ENCODE data around the gene TTLL11. TPM values are rescaled to one million over a fixed set of nuclear protein-coding genes. Genes with fewer than 3 reads are reported as not detected.

TTLL11 gene
- total RNA-seq, 4 donors from 2014 or later: 7.4 to 14.7 (median 11.0) TPM

- H3K4me3 ChIP-seq: no peak overlapping the region
- intact Hi-C loops (cut with DNase I; ENCODE audit: low total_unique reads): no loop called here
Measured at GRCh38 chr9:121822093-121823085, 270.7 kb downstream of the TTLL11 start.

GRCh38 chr9:121821326-121821725 is 271.8 kb downstream of the TTLL11 start:
- intact Hi-C loops (cut with DNase I; ENCODE audit: low total_unique reads): no loop called here
- no peak overlapping the region for H3K27ac ChIP-seq
- H3K4me3 ChIP-seq: no peak overlapping the region
- H3K9me3 ChIP-seq: no peaks in the 10 kb centered on the region
- no peaks in the 10 kb centered on the region for H3K36me3 ChIP-seq
- no peak for DNase-seq
- TF ChIP-seq POLR2A (IDR thresholded peaks at IDR 0.05): no peak
- no peak for TF ChIP-seq CTCF (IDR thresholded peaks at IDR 0.05)
- no peaks in the 10 kb centered on the region for H3K27me3 ChIP-seq
- peaks cover 0 to 5% of the 10 kb centered on the region in 2 donors for H3K4me1 ChIP-seq

More at GRCh38 chr9:121822093-121823085, 270.7 kb downstream of the TTLL11 start:
- H3K27ac ChIP-seq: no peak overlapping the region
- DNase-seq: no peak
- no peak for TF ChIP-seq POLR2A (IDR thresholded peaks at IDR 0.05)
- TF ChIP-seq CTCF (IDR thresholded peaks at IDR 0.05): no peak
- no peaks in the 10 kb centered on the region for H3K36me3 ChIP-seq
- H3K9me3 ChIP-seq: no peaks in the 10 kb centered on the region
- peaks cover 0 to 5% of the 10 kb centered on the region in 2 donors for H3K4me1 ChIP-seq
- no peaks in the 10 kb centered on the region for H3K27me3 ChIP-seq

GRCh38 chr9:121820286-121821005 is 272.7 kb downstream of the TTLL11 start:
- H3K4me3 ChIP-seq: no peak overlapping the region
- H3K27ac ChIP-seq: no peak overlapping the region
- no peaks in the 10 kb centered on the region for H3K9me3 ChIP-seq
- H3K36me3 ChIP-seq: no peaks in the 10 kb centered on the region
- no peaks in the 10 kb centered on the region for H3K27me3 ChIP-seq
- peaks cover 0 to 5% of the 10 kb centered on the region in 2 donors for H3K4me1 ChIP-seq
- intact Hi-C loops (cut with DNase I; ENCODE audit: low total_unique reads): no loop called here
- TF ChIP-seq CTCF (IDR thresholded peaks at IDR 0.05): no peak
- DNase-seq: no peak

- peaks cover 0 to 5% of the 10 kb centered on the region in 2 donors for H3K4me1 ChIP-seq
- intact Hi-C loops (cut with DNase I; ENCODE audit: low total_unique reads): no loop called here
- no peaks in the 10 kb centered on the region for H3K36me3 ChIP-seq
- H3K27me3 ChIP-seq: no peaks in the 10 kb centered on the region
- no peaks in the 10 kb centered on the region for H3K9me3 ChIP-seq
- H3K27ac ChIP-seq: peak overlapping the region in 1 of 2 donors; percentile 21
- TF ChIP-seq POLR2A (IDR thresholded peaks at IDR 0.05) (no peak), CTCF (IDR thresholded peaks at IDR 0.05) (no peak)
- no peak for DNase-seq
- no peak overlapping the region for H3K4me3 ChIP-seq
Measured at GRCh38 chr9:121819428-121820231, 273.5 kb downstream of the TTLL11 start.

Data from uterus (tissue), 4 donors.